HUES6 (cell line): ENCODE results near the gene CORO1C.

Experiments
- H3K27ac ChIP-seq: 2 replicates; pipeline ENCODE4 v1.7.0; 2013; ENCODE audit warnings: low read depth, mild to moderate bottlenecking, low read length, inconsistent platforms
- H3K27me3 ChIP-seq: 2 replicates; pipeline ENCODE4 v1.6.1; 2013; ENCODE audit warnings: low read length; ENCODE audit not compliant: control insufficient read depth, insufficient read depth
- H3K36me3 ChIP-seq: 2 replicates; pipeline ENCODE4 v1.6.1; 2013; ENCODE audit warnings: low read length; ENCODE audit not compliant: control insufficient read depth, insufficient read depth
- H3K4me1 ChIP-seq: 2 replicates; pipeline ENCODE4 v1.6.1; 2013; ENCODE audit warnings: low read length; ENCODE audit not compliant: control insufficient read depth, insufficient read depth
- H3K4me3 ChIP-seq: 2 replicates; pipeline ENCODE4 v1.5.1; 2013; ENCODE audit warnings: low read depth, low read length
- H3K9ac ChIP-seq: one replicate; pipeline ENCODE4 v1.6.1; 2013; ENCODE audit warnings: mild to moderate bottlenecking, low read length
- H3K9me3 ChIP-seq: 2 replicates; pipeline ENCODE4 v1.6.1; 2013; ENCODE audit warnings: low read depth, low read length; ENCODE audit not compliant: control insufficient read depth, insufficient read depth

Gene CORO1C

GRCh38 chr12:108653082-108653516 lies 78.2 kb downstream of the CORO1C start:
- H3K27ac ChIP-seq, result no peak overlapping the region
- no peak overlapping the region for H3K9ac ChIP-seq
- peaks cover 16% of the 10 kb centered on the region for H3K4me1 ChIP-seq
- H3K4me3 ChIP-seq, result no peak overlapping the region
- peaks cover 2% of the 10 kb centered on the region; the same call in 1 of the 2 replicates for H3K9me3 ChIP-seq
- H3K27me3 ChIP-seq, result no peaks in the 10 kb centered on the region
- H3K36me3 ChIP-seq, result peaks cover 57% of the 10 kb centered on the region

DNA sequence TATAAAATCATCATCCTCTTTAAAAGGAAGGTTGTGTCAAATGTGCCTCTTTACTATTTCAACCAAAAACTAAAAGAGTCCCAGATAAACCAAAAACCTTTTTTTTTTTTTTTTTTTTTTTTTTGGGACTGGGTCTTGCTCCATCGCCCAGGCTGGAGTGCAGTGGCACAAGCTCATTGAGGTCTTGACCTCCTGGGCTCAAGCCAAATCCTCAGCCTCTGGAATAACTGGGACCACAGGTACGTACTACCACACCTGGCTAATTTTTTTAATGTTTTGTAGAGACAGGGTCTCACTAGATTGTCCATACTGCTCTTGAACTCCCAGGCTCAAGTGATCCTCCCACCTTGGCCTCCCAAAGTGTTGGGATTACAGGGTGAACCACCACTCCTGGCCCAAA lies 81.2 kb downstream of the CORO1C start:
- H3K27ac ChIP-seq, result no peak overlapping the region
- H3K9ac ChIP-seq, result no peak overlapping the region
- H3K4me3 ChIP-seq, result no peak overlapping the region
- no peaks in the 10 kb centered on the region for H3K27me3 ChIP-seq
- no peaks in the 10 kb centered on the region for H3K9me3 ChIP-seq
- peaks cover 75% of the 10 kb centered on the region for H3K36me3 ChIP-seq
- H3K4me1 ChIP-seq, result peaks cover 16% of the 10 kb centered on the region

DNA sequence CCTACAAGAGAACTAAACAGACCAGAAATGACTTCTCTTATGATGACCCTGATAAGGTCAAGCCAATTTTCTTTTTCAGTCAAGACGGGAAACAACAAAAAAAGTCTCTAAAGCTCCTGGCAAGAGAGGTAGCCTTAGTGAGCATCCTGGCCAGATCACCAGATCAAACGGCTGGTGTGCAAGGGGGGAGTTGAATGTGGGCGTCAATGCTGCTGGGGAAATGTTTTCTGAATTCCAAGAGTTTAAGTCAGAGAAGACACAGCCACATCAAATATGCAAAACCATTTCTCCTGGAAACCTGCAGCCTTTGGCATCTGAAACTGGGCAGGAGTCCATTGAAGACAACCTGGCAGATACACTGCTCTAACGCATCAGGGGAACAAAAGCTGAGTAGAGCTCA lies 81.6 kb downstream of the CORO1C start:
- H3K27me3 ChIP-seq, result no peaks in the 10 kb centered on the region
- H3K9ac ChIP-seq, result no peak overlapping the region
- H3K36me3 ChIP-seq, result peaks cover 79% of the 10 kb centered on the region
- no peak overlapping the region for H3K4me3 ChIP-seq
- no peak overlapping the region for H3K27ac ChIP-seq
- H3K9me3 ChIP-seq, result no peaks in the 10 kb centered on the region
- peaks cover 16% of the 10 kb centered on the region for H3K4me1 ChIP-seq

GRCh38 chr12:108649126-108649525 lies 82.2 kb downstream of the CORO1C start:
- Histone ChIP-seq H3K36me3 (peaks cover 84% of the 10 kb centered on the region), H3K9me3 (no peaks in the 10 kb centered on the region), H3K4me3 (no peak overlapping the region), H3K27ac (no peak overlapping the region), H3K9ac (no peak overlapping the region), H3K4me1 (peaks cover 16% of the 10 kb centered on the region), H3K27me3 (no peaks in the 10 kb centered on the region)

GRCh38 chr12:108648371-108648770 lies 82.9 kb downstream of the CORO1C start:
- no peak overlapping the region for H3K9ac ChIP-seq
- H3K4me1 ChIP-seq, result peaks cover 9% of the 10 kb centered on the region
- H3K27ac ChIP-seq, result no peak overlapping the region
- no peak overlapping the region for H3K4me3 ChIP-seq
- peaks cover 86% of the 10 kb centered on the region for H3K36me3 ChIP-seq
- H3K9me3 ChIP-seq, result no peaks in the 10 kb centered on the region
- no peaks in the 10 kb centered on the region for H3K27me3 ChIP-seq

DNA sequence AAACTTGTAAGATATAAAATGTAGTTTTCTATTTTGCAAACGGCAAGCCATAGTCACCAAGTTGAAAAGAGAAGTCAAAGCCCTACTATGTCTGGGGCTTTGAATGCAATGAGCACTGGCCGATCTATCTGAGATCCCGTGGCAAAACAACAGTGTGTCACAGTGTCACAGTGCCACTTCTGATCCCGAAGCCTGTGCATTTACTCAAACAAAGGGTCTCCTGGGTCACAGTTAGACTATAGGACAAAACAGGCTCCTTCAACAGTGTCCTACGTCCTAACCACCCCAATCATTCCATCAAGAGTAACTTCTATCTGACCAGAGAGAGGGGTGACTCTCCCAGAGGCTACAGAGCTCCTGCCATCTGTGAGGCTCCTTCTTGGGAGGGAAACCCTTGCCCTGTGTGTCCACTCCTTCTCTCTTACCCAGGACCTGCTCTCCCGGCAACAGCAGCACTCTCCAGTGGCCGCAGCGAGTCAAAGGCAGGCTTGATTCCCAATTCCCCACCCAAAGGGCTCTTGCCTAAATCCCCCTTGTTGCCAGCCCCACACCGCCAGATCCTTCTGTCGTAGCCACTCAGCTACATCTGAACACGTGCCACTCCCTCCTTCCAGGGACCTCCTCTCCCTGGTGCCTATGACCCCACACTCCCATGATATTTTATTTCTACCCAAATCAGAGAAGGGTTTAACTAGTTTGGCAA lies 83.6 kb downstream of the CORO1C start:
- peaks cover 85% of the 10 kb centered on the region for H3K36me3 ChIP-seq
- H3K9me3 ChIP-seq, result no peaks in the 10 kb centered on the region
- H3K27me3 ChIP-seq, result no peaks in the 10 kb centered on the region
- H3K4me1 ChIP-seq, result peaks cover 2% of the 10 kb centered on the region
- no peak overlapping the region for H3K9ac ChIP-seq
- no peak overlapping the region for H3K4me3 ChIP-seq
- H3K27ac ChIP-seq, result no peak overlapping the region

GRCh38 chr12:108646600-108647579 lies 84.4 kb downstream of the CORO1C start:
- Histone ChIP-seq H3K27me3 (no peaks in the 10 kb centered on the region), H3K4me1 (peaks cover under 1% of the 10 kb centered on the region; the same call in 1 of the 2 replicates), H3K36me3 (peaks cover 77% of the 10 kb centered on the region), H3K4me3 (no peak overlapping the region), H3K9ac (no peak overlapping the region), H3K9me3 (no peaks in the 10 kb centered on the region), H3K27ac (no peak overlapping the region)

GRCh38 chr12:108645686-108646599 lies 85.4 kb downstream of the CORO1C start:
- Histone ChIP-seq H3K4me3 (no peak overlapping the region), H3K27me3 (no peaks in the 10 kb centered on the region), H3K9ac (no peak overlapping the region), H3K27ac (no peak overlapping the region), H3K4me1 (peaks cover 5% of the 10 kb centered on the region; the same call in 1 of the 2 replicates), H3K9me3 (no peaks in the 10 kb centered on the region), H3K36me3 (peaks cover 68% of the 10 kb centered on the region)

DNA sequence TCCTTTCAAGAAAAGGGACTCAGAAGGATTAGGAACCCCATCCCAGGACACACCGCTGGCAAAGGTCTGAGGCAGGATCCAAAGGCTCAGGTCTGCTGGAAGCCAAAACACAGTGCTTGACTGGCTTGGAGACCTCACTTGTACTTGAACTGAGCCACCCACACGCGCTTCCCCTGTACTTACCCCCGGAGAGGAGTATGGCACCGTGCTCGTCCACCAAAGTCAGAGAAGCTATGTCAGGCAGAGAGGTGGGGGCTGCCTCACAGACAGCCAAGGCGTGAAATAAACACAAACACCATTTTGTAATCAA lies 86.6 kb downstream of the CORO1C start:
- Histone ChIP-seq H3K4me1 (peaks cover 5% of the 10 kb centered on the region; the same call in 1 of the 2 replicates), H3K4me3 (no peak overlapping the region), H3K9ac (no peak overlapping the region), H3K36me3 (peaks cover 58% of the 10 kb centered on the region), H3K27me3 (no peaks in the 10 kb centered on the region), H3K9me3 (no peaks in the 10 kb centered on the region), H3K27ac (no peak overlapping the region)

DNA sequence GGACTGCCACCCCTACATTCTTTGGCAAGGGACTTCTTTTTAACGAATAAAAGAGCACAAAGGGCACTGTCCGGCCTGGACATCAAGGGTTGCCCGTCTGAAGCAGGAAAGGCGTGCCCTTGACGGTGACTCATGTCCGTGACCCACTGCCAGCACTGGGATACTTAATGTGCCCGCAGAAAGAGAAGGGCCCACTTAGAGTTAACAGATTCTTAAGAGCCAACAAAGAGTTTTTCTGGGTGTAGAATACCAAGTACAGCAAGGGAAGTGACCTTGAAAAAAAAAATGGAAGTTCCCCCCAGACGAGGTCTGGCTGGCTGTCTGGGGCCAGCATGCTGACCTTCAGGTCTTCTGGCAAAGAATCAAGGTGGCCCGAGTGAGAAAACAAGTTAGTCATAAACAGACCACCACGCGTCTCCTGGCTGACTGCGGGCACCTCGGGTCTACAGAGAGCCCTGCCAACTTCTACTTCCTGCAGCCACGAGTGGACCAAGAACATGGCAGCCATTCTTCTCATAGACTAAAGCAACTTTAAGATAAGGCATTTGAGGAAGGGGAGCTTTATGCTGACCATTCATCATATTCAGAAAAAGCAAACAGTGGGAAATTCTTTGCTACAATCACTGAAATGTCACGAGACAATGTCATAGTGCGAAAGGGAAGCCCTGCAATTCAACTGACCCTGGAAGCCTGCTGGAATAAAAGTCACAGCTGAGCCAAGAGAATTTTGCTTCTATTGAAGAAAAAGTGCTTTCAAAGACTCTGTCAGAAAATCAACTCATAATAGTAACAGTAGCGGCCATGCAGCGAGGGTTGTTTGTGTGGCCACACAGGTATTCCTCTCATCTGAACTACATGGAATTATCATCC lies 87.1 kb downstream of the CORO1C start:
- H3K4me1 ChIP-seq, result peaks cover 10% of the 10 kb centered on the region
- no peaks in the 10 kb centered on the region for H3K27me3 ChIP-seq
- H3K9ac ChIP-seq, result no peak overlapping the region

More for the DNA sequence above, 87.1 kb downstream of the CORO1C start:
- Histone ChIP-seq H3K9me3 (no peaks in the 10 kb centered on the region), H3K27ac (no peak overlapping the region), H3K4me3 (no peak overlapping the region), H3K36me3 (peaks cover 52% of the 10 kb centered on the region)
